ENCODE measurements around the gene CEACAM8.
"Not testable (repeated sequence)": the region's sequence is repeated elsewhere in the genome, so short reads cannot be mapped to it uniquely, and the experiment has no call there.

CEACAM8 gene

DNA sequence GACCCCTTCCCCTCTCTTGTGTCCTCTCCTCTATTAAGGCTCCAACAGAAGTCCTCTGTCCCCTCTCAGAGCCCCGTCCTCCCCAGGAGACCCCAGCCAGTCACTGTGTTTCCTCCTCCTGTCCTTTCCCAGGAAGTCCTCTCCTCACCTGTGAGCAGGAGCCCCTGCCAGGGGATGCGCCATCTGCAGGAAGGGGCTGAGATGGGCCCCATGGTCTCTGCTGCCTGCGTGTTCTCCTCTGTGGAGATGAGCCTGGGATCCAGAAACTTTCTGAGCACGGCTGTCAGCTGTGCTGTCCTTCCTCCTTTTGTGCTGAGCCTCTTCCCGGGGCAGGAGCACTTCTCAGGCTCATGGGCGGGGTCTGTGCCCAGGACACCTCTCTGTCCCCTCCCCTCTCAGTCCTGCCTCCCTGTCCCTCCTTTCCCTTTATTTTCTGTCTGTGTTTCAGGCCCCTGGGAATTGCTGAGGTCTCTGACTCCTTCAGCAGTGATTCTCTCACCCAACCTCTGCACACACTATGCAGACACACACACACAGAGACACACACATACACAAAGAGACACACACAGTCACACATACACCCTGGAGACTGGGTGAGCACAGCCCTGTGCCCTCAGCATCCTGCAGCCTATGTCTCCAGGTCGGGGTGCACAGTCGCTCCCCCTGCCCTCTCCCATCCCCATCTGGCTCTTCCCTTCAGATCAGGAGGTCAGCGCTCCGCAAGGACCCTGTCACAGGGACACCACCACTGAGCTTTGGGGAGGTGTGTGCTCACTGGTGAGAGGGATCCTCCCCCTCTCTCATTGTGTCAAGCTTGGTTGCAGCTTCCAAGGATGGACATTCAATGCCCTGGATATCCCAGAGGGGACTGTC, at the start of gene CEACAM8:
CEACAM8 (minus strand) TSS at position 308 of the 873 bp plus-strand sequence; CDS start at position 212, 96 bp downstream.
- no peak for DNase-seq

DNA sequence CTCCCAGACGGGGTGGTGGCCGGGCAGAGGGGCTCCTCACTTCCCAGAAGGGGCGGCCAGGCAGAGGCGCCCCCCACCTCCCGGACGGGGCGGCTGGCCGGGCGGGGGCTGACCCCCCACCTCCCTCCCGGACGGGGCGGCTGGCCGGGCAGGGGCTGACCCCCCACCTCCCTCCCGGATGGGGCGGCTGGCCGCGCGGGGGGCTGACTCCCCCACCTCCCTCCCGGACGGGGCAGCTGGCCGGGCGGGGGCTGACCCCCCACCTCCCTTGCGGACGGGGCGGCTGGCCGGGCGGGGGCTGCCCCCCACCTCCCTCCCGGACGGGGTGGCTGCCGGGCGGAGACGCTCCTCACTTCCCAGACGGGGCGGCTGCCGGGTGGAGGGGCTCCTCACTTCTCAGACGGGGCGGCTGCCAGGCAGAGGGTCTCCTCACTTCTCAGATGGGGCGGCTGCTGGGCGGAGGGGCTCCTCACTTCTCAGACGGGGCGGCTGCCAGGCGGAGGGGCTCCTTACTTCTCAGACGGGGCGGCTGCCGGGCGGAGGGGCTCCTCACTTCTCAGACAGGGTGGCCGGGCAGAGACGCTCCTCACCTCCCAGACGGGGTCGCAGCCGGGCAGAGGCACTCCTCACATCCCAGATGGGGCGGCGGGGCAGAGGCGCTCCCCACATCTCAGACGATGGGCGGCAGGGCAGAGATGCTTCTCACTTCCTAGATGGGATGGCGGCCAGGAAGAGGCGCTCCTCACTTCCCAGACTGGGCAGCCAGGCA, 44.8 kb upstream of the CEACAM8 start:
- DNase-seq: not testable (repeated sequence)

DNA sequence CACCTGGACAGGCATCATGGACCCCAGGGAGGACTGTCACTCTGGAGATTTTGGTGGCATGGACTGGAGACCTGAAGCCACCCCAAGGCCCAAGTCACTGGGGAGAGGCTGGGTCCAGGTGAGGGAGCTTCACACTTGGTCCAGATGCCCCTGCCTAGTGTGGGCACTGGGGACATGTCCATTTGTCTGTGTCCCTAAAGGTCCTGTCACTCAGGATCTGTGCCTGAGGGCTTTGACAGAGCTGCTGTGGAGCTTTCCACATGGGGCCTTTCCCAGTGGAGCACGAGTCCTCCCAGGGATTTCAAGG, 40.5 kb upstream of the CEACAM8 start:
- no peak for DNase-seq

DNA sequence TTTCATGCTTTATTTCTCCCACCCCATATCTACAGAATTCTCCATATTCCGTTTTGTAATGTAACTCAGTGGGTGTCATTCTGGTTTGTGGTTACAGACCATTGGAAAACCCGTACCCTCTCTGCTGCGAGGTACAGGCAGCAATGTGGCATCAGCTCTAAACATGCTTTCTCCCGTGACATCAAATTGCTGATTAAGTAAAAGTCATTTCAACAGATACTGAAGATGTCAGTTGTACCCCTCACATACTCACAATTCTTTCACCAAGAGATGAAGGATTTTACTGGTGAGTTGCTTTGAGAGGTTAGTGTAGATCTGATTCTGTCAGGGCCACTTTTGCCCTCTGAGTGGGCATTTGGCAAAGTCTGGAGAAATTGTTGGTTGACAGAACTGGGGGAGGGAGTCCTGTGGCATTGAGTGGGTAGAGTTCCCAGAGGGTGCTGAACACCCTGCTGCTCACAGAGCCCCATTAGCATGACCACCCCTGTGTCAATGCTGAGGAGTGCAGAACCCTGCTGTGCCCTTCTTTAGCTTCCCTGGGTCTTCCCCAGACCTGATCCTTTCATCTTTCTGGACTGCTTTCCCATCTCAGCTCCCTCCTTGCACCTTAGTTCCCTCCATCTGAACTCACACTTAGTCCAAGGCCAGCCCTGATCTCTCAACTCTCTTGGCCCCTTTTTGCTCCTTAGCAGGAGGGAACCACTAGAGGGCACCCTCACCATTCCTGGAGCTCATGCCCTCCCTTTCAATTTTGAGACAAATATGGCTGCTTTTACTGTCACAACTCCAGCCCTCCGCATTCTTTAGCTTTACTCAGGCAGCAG, 39.9 kb upstream of the CEACAM8 start:
- DNase-seq: peak; percentile 28

DNA sequence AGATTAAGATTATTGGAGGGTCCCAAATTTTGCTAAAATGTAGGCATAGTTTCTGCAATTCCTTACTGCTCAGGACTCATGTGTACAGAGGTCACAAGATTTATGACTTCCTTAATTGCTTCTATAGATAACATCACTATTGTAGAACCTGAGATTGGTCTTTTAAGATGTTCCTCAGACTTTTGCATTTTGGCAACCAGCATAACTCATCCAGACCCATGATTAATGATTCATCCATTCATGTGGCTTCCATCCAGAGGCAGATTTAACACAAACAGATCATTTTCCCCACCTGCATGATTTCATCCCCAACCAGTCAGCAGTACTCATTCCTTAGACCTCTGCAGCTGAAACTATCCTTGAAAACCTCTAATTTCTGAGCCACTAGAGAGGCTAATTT, 34.5 kb upstream of the CEACAM8 start:
- no peak for DNase-seq

DNA sequence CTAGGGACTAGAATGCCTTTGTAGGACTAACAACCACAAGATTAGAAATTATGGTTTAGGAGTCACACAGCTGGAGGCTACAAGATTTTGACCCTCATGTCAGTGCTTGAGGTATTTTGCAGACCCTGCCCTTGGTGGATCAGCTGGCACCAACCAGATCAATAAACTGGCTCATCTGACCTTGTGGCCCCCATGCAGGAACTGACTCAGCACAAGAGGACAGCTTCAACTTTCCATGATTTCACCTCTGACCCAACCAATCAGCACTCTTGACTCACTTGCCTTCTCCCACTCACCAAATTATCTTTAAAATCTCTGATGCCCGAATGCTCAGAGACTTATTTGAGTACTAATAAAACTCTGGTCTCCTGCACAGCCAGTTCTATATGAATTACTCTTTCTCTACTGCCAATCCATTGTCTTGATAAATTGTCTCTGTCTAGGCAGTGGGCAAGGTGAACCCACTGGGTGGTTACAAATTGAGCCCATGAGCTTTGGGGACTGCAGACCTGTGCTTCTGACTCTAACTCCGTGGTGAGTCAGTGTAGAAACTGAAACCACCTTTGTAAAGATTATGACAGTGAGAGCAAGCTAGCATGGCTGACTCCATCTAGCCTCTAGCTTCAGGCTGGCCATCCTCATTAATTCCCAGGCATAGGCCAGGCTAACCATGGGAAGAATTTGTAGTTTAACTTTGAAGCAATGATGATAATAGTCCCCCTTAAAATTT, 33.9 kb upstream of the CEACAM8 start:
- peak; percentile 44 for DNase-seq

DNA sequence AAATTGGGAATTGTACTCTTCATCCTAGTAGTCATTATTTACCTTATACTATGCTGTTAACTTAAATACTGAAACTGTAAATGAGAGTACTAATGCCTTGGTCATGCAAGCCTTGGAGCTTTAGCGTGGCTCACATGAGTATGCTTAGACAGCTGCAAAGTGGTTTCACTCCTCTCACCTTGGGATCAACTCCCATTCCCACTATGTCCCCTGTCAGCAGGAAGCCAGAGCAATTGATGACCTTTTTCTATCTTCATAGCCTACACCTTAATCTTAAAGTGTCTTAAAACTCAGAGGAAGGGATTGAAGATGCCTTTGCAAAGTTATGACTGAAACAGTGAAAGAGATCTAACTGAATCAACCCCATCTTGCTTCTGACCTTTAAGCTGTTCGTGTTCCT, 33.2 kb upstream of the CEACAM8 start:
- DNase-seq: no peak

DNA sequence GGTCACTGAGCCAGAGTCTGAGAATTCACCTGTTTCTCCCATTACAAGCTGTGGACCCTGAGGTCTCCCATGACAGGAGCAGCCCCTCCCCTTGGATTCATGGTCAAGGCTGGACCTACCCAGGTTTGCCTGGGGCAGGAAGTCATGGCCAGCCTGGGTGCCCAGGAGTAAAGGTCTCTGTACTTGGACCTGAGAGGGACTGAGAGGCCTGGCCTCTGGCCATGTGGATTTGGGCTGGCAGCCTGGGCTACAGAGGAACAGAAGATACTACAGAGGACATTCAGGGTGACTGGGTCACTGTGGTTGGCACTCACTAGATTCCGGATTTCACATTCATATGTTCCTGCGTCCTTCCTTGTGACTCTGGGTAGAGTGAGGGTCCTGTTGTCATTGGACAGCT, 31.5 kb upstream of the CEACAM8 start:
- no peak for DNase-seq

DNA sequence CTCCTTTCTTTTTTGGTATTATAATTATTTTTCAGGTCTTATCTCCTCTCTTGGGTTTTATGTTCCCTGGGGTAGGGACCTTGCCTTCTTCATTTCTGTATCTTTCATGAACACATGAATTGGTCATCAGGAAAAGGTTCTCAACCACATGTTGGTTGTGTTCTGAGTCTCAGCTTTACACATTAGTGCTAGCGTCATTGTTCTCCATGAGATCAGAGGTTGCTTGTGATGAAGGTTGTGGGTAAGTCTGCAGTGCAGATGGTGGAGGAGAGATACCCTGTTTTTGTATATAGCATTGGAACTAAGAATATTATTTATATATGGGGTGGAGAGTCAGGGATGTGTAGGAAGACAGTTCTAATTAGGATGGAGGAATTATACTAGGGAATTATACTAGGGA, 24.5 kb upstream of the CEACAM8 start:
- DNase-seq: no peak

DNA sequence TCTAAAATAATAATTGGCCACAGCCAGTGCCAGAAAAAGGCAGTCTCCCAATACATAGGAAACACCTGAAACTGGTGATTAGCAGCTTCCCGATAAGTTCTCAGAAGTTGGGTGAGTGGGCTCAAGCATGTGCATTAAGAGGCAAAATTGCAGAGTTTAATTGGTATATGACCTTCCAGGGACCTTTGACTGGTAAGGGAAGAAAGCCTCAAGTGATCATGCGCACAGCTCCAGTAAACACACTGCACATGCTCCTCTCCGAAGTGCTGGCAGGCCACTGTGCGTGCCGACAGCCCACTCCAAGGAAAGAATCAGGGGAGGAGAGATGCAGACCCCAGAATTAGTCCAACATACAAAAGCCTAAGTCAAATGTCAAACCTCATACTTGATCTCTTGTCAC, 18.9 kb upstream of the CEACAM8 start:
- no peak for DNase-seq

DNA sequence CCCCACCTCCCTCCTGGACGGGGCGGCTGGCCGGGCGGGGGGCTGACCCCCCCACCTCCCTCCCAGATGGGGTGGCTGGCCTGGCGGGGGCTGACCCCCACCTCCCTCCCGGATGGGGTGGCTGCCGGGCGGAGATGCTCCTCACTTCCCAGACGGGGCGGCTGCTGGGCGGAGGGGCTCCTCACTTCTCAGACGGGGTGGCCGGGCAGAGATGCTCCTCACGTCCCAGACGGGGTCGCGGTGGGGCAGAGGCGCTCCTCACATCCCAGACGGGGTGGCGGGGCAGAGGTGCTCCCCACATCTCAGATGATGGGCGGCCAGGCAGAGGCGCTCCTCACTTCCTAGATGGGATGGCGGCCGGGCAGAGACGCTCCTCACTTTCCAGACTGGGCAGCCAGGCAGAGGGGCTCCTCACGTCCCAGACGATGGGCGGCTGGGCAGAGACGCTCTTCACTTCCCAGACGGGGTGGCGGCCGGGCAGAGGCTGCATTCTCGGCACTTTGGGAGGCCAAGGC, 15.7 kb upstream of the CEACAM8 start:
- not testable (repeated sequence) for DNase-seq

DNA sequence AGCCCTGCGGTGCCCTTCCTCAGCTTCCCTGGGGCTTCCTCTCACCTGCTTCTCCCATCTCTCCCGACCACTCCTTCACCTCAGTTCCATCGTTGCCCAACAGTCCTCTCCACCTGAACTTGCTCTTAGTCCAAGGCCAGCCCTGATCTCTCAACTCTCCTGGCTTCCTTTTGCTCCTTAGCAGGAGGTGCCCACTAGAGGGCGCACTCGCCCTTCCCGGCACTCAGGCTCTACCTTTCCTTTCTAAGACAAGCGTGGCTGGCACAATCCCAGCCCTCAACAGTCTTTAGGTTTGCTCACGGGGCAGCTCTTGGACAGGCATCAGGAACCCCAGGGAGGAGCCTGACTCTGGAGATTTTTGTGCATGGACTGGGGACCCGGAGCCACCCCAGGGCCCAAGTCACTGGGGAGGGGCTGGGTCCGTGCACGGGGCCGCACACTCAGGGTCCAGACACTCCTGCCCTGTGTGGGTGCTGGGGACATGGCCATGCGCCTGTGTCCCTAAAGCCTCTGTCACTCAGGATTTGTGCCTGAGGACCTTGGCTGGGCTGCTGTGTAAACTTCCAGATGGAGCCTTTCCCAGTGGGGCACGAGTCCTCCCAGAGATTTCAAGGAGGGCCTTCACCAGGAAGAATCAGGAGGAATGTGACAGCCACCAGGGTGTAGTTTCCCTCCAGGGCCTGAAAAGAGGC, 12.1 kb upstream of the CEACAM8 start:
- peak; percentile 41 for DNase-seq

DNA sequence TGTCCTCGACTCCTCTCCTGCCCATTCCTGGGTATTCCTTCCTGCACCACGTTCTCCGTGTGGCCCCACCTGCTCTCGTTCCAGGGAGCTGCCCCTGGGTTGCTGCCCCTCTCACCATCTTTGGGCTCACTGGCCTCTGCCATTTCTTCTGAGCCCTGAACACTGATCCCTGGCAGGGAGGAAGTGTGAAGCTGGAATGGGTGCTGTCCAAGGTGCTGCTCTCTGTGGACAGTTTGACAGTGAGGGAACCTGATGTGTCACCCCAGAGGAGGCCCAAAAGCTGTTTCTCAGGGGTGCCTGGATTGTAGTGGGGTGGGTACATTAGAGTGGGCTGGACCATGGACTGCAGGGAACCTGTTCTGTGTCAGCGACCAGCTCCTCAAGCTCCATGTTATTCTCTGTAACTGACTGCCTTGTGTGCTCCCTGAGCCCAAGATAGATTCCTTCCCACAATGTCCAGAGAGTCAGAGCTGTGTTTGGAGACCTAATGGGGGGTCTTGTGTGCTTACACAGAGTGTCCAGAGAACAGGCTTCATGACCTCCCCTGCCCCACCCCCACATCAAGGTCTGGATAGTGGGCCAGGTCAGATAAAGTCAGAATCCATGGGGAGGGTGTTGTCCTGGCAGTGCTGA, 7.2 kb upstream of the CEACAM8 start:
- DNase-seq: no peak

DNA sequence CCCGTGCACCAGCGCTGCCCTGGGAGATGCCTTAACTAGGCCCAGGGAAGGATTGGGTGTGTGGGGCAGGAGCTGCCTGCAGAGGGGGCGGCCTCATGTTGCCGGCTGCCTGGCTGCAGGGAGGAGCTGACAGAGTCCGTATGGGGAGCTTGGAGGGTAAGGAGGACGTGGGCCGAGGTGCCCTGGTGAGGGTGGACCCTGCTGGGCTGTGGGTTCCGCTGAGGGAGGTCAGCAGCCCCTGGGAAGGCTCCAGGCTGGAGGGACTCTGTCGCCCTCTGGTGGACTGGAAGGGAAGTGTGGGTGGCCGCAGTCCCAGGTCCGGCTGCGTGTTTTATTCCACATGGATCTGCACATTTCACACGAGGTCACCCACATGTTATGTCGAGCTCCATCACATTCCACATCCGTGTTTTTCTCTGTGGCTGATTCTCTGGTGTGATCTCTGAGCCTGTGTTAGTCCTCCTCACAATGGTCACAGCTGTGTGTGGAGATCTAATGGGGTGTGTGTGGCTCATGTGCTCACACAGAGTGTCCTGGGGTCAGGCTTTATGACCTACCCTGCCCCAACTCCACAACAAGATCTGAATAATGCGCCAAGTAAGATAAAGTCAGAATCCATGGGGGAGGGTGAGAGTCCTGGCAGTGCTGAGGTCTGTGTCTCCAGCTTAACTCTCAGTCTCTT, 1.8 kb upstream of the CEACAM8 start:
- peak; percentile 36 for DNase-seq

DNA sequence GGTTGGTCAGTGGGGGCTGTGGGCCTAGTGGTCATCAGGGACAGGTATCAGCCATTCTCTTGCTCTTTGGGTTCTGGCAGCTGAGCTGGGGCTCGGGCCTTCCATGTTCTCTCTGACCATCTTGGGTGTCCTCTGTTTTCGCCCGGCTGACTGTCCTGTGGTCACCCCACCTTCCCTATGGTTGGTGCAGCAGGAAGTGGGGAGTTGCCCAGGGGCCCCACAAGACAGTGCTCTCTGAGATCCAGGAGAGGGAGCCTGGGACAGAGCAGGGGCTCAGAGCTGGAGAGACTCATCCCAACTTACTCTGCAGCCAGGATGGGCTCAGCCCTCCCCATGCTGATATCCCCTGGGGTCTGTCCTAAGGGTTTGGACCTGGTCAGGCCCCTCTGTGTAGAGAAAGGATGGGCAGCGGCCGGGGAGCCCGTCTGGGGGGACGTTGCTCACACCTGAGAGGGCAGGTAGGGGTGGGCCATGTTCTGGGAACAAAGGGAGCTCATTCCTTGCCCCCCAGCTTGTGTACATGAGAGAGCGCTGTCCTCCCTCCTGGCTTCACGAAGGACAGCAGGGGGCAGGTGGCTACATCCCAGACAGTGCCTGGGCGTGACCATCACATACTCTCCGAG, 937 bp upstream of the CEACAM8 start:
- no peak for DNase-seq

DNA sequence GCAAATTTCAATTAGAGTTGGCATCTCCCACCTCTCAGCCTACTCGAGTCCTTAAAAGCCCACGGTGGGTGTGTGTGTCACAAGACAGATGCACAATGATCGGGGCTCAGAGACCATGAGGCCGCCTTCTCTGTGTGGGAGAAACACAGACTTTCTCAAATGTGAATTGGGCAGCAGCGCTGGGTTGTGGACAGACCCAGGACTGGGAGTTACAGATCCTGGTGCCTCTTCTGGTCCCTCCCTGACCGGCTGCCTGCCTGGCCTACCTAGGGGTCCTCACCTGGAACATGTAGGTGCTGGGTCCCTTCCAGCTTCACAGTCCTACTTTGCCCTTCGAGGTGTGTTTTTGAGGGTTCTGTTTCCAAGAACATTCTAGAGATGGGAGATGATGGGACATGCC, 4.9 kb downstream of the CEACAM8 start:
- DNase-seq: no peak

DNA sequence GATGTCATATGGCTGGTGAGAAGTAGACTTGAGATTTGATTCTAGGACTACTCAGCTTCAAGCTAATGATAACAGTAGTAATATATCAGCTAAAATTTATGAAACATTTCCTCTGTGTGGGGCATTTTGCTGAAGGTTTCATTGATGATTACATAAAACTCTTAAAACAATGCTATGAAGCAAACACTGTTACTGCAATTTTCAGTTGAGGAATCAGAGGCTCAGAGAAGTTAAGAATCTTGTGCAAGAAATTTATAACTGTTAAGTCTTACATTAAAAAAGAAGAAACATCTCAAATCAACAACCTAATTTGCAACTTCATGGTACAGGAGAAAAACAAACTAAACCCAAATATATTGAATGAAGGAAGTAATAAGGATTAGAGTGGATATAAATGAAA, 10.3 kb downstream of the CEACAM8 start:
- DNase-seq: no peak

DNA sequence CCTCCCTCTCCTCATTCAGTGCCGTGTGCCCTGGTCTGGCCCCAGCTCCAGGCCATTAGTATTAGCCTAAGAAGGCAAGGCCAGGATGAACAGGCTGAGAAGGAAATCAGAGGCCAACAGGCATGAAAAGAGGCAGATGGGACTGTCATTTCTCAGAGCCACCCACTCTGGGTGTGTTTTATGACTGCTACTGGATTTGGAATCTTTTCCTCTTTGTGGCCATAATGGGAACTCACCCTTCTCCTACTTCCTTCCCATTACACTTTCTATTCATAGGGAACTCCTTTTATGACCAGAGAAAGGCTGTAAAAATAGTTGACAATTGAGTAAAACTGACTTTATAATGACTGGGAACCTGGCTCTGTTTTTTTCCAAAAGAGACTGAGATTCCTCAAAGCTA, 17.7 kb downstream of the CEACAM8 start:
- no peak for DNase-seq

DNA sequence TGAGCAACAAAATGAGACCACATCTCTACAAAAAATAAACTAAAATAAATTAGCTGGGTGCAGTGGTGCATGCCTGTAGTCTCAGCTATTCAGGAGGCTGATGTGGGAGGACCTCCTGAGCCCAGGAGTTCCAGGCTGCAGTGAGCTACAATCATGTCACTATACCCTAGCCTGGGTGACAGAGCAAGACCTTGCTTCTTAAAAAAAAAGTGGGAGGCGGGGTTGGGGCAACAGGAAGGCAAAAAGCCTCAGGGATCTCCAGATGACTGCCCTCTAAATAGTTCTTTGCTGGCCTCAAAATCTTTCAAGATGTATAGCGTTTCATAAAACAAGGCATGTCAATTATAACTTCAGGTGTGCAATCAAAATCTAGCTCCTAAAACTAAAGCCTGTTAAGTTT, 18.5 kb downstream of the CEACAM8 start:
- no peak for DNase-seq

DNA sequence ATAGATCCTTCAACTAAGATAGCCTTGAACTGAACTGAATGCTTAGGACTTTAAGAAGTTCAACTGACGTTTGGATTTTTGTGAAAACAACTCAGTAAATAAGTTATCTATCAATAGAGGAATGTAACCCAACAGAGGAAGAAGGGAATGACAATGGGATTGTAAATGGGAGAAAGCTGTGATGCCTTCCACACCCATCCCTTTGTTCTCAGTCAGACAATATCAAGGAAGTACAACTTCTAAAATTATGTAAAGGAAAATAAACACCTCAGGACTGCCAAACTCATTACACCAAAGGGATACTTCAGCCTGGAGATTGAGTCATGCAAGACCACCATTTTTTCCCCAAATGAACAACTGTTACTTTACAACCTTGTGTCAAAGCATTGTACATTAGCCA, 21.1 kb downstream of the CEACAM8 start:
- DNase-seq: no peak

Measured in NK-92 treated with Interleukin-12 subunit alpha and Interleukin-12 subunit beta, amount 100 ng/mL, for 24 hours (cell line).